Activated naive CD8-positive, alpha-beta T cell treated with anti-CD3 and anti-CD28 coated beads for 36 hours (primary cell): ENCODE measurements around the gene PTF1A. TPM values are rescaled to one million over a fixed set of nuclear protein-coding genes. Genes with fewer than 3 reads are reported as not detected.

Source experiments
- DNase-seq: peaks from one replicate; pipeline ENCODE4 v3.0.0; 2021
- H3K27ac Mint-ChIP-seq: one replicate; pipeline ENCODE4 v1.8.0; 2022; ENCODE audit warnings: mild to moderate bottlenecking, moderate library complexity, mixed read lengths
- H3K27me3 Mint-ChIP-seq: one replicate; pipeline ENCODE4 v1.8.0; 2022; ENCODE audit warnings: mild to moderate bottlenecking, mixed read lengths
- H3K36me3 Mint-ChIP-seq: one replicate; pipeline ENCODE4 v1.8.0; 2021; ENCODE audit warnings: mild to moderate bottlenecking, mixed read lengths
- H3K4me1 Mint-ChIP-seq: one replicate; pipeline ENCODE4 v1.8.0; 2021; ENCODE audit warnings: mixed read lengths
- H3K4me3 Mint-ChIP-seq: one replicate; pipeline ENCODE4 v1.8.0; 2022; ENCODE audit warnings: mild to moderate bottlenecking, moderate library complexity, mixed read lengths
- H3K9me3 Mint-ChIP-seq: one replicate; pipeline ENCODE4 v1.8.0; 2022; ENCODE audit warnings: mixed read lengths
- total RNA-seq, 2 experiments: library from RNA; stranded (reverse); gene quantifications; one replicate each; pipeline ENCODE4 v1.2.3, GENCODE V29; 2021

The PTF1A gene
- total RNA-seq, 2 experiments from 2014 or later: not detected

DNA sequence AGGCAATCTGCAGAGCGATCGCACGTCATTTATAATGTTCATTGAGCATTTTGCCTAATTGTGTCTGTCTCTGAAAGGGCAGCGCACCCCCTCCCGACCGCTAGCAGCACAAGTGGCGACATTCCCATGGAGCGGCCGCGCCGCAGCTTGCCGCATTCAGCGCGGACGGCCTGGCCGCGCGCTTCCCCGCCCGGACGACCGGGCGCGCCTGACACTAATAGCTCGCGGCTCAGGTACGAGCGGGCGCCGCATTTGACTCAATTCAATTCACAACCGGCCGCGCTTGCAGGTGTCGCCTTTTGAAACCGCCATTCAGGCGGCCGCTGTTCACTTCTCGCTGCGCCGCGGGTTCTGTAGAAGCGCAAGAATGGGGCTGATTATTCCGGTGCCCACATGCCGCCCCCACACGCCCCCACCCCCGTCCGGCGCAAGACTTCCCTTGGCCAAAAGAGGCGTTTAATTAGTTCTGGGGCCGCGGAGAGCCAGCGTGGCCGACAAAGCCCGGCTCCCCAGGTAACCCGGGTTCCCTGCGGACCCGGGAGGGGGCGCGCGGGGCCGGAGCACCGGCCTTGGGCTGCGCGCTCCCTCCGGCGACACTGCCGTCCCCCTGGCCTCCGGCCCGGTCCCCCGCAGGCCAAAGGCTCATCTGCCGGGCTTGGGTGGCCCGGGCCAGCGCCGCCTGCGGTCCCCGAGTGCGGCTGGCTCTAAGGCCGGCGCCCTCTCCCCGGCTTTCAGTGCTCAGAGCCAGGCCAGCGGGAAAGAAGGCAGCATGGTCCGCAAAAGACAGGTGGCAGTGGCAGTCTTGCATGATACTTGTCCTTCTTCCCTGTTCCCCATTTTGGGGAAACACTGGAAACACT lies 18.7 kb upstream of the PTF1A start:
- Mint-ChIP-seq H3K27ac (no peak overlapping the region), H3K4me1 (peaks cover 9% of the 10 kb centered on the region), H3K27me3 (peaks cover 70% of the 10 kb centered on the region), H3K36me3 (no peaks in the 10 kb centered on the region), H3K9me3 (no peaks in the 10 kb centered on the region), H3K4me3 (no peak overlapping the region)
- DNase-seq: no peak

GRCh38 chr10:23174074-23174976 lies 17.8 kb upstream of the PTF1A start:
- Mint-ChIP-seq H3K36me3 (no peaks in the 10 kb centered on the region), H3K4me1 (peaks cover 9% of the 10 kb centered on the region), H3K27ac (no peak overlapping the region), H3K27me3 (peaks cover 77% of the 10 kb centered on the region), H3K9me3 (no peaks in the 10 kb centered on the region), H3K4me3 (no peak overlapping the region)
- DNase-seq: no peak

DNA sequence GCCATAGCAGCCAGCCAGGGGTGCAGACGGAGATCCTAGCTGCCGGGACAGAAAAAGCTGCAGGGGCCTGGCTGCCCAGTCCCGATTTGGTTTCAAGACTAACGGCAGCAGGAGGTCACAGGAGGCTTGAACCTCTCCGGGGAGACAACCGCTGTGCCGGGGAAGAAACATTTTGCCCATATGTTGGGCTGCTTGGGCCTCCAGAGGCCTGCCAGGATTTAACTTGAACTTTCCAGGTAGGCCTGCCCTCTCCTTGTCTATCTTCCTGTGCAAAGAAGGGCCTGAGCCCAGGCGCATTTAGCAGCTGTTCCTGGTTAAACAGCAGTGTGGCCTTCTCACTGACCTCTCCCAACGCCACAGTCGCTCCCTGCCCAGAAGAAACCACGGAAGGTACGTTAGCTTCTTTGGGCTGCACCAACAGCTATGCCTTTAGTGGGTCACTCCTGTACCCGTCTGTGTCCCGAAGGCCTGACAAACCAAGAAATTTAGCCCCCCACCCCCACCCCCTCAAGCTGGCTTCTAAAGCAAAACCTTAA lies 17.1 kb upstream of the PTF1A start:
- H3K36me3 Mint-ChIP-seq: no peaks in the 10 kb centered on the region
- no peaks in the 10 kb centered on the region for H3K9me3 Mint-ChIP-seq
- H3K4me1 Mint-ChIP-seq: peaks cover 9% of the 10 kb centered on the region
- no peak overlapping the region for H3K4me3 Mint-ChIP-seq
- H3K27me3 Mint-ChIP-seq: peaks cover 76% of the 10 kb centered on the region
- DNase-seq: no peak
- H3K27ac Mint-ChIP-seq: no peak overlapping the region

DNA sequence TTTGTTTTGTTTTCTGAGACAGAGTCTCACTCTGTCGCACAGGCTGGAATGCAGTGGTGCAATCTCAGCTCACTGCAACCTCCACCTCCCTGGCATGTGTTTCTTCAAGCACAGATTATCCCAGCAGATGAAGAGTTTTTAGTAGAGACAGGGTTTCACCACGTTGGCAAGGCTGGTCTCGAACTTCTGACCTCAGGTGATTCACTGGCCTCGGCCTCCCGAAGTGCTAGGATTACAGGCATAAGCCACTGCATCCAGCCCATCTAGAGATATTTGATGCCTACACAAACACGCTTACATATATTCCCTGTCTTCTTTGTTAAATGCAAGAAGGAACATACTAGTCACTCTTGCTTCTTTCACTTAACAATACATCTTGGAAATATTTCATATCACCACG lies 5.9 kb upstream of the PTF1A start:
- no peak for DNase-seq
- no peaks in the 10 kb centered on the region for H3K9me3 Mint-ChIP-seq
- H3K4me3 Mint-ChIP-seq: no peak overlapping the region
- H3K36me3 Mint-ChIP-seq: no peaks in the 10 kb centered on the region
- H3K27me3 Mint-ChIP-seq: peaks cover 68% of the 10 kb centered on the region
- H3K4me1 Mint-ChIP-seq: peaks cover 5% of the 10 kb centered on the region
- H3K27ac Mint-ChIP-seq: no peak overlapping the region

DNA sequence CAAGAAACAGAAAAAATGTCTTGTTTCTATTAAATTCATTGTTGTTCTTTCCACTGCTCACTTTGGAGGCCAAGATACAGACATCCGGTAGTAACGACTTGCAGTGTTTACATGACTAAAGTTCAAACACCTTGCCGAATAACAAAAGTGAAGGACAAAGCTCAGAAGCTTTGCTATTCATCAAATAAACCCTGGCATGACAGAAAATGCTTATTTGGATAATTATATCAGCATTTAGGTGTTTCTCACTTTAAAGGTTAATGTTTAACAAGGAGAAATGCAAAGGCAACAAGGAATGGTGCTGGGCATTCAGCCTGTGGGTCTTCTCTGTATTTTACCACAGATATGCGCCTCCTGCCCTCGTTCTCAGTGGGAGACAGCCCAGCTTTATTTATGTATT lies 5.4 kb upstream of the PTF1A start:
- Mint-ChIP-seq H3K4me3 (no peak overlapping the region), H3K27ac (no peak overlapping the region), H3K36me3 (no peaks in the 10 kb centered on the region), H3K4me1 (peaks cover 5% of the 10 kb centered on the region), H3K9me3 (no peaks in the 10 kb centered on the region), H3K27me3 (peaks cover 73% of the 10 kb centered on the region)
- no peak for DNase-seq

DNA sequence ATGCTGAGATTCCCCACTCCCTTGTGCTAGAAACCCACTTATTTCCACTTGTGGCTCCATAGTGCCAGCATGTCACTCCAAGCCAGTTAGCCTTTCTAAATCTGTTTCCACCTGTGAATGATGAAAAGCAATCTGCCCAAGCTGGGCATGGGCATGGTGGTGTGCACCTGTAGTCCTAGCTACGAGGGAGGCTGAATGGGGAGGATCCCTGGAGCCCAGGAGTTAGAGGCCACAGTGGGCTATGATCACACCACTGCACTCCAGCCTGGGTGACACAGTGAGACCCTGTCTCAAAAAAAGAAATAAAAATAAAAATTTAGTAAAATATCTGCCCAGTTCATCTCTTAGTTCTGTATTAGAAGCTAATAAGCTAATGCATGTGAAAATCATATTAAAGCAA lies 5.0 kb upstream of the PTF1A start:
- no peak for DNase-seq
- peaks cover 5% of the 10 kb centered on the region for H3K4me1 Mint-ChIP-seq
- H3K9me3 Mint-ChIP-seq: no peaks in the 10 kb centered on the region
- H3K27me3 Mint-ChIP-seq: peaks cover 70% of the 10 kb centered on the region
- H3K36me3 Mint-ChIP-seq: no peaks in the 10 kb centered on the region
- H3K27ac Mint-ChIP-seq: no peak overlapping the region
- no peak overlapping the region for H3K4me3 Mint-ChIP-seq

- no peaks in the 10 kb centered on the region for H3K9me3 Mint-ChIP-seq
- no peaks in the 10 kb centered on the region for H3K36me3 Mint-ChIP-seq
- peaks cover 73% of the 10 kb centered on the region for H3K27me3 Mint-ChIP-seq
- H3K4me3 Mint-ChIP-seq: no peak overlapping the region
- H3K4me1 Mint-ChIP-seq: peaks cover 5% of the 10 kb centered on the region
- no peak overlapping the region for H3K27ac Mint-ChIP-seq
- no peak for DNase-seq
These were observed 3.1 kb upstream of the PTF1A start for GRCh38 chr10:23189024-23189423.

DNA sequence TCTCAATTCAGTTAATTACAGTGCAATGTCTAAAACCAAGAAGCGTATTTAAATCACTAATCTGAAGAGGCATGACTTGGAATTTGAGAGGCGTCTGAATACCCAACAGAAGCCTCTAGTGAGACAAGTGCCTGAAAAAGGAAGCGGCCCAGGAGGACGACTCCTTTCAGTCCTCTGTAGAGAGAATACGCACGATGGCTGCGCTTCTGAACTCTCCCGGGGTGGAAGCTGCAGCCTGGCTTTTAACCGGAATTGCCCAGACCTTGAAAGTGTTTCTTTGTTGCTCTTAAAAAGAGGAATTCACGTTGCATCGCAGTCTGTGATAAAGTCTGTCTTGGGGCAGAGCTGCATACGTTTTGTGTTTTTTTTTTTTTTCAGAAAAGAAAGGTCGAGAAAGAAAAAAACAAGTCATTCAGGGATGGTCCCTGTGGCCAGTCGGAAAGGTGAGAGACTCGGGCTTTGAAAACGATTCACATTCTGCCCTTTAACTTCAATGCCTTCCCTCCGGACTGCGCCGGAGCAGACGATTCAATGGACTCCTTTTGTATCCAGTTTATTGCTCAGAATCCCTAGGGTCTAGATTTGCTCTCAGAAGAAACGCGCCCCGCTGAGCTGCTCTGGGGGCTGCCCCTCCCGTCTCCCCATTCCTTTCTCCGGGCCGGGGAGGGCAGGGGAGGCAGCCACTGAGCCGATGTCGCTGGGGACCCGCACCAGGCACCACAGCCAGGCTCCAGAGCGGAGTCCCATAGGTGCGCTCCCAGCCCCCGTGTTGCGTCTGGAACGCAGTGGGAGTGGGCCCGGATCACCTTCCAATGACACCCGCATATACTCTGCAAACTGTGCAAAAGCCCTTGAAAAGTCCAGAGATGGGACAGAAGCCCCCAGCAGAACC lies 994 bp upstream of the PTF1A start:
- no peaks in the 10 kb centered on the region for H3K36me3 Mint-ChIP-seq
- H3K4me1 Mint-ChIP-seq: peaks cover 5% of the 10 kb centered on the region
- no peak overlapping the region for H3K27ac Mint-ChIP-seq
- no peak overlapping the region for H3K4me3 Mint-ChIP-seq
- H3K9me3 Mint-ChIP-seq: no peaks in the 10 kb centered on the region
- H3K27me3 Mint-ChIP-seq: peaks cover 82% of the 10 kb centered on the region
- no peak for DNase-seq

GRCh38 chr10:23192712-23193434 lies 761 bp downstream of the PTF1A start:
- Mint-ChIP-seq H3K36me3 (no peaks in the 10 kb centered on the region), H3K27me3 (peaks cover 87% of the 10 kb centered on the region), H3K27ac (no peak overlapping the region), H3K4me3 (no peak overlapping the region), H3K9me3 (no peaks in the 10 kb centered on the region), H3K4me1 (peaks cover 5% of the 10 kb centered on the region)
- DNase-seq: no peak

DNA sequence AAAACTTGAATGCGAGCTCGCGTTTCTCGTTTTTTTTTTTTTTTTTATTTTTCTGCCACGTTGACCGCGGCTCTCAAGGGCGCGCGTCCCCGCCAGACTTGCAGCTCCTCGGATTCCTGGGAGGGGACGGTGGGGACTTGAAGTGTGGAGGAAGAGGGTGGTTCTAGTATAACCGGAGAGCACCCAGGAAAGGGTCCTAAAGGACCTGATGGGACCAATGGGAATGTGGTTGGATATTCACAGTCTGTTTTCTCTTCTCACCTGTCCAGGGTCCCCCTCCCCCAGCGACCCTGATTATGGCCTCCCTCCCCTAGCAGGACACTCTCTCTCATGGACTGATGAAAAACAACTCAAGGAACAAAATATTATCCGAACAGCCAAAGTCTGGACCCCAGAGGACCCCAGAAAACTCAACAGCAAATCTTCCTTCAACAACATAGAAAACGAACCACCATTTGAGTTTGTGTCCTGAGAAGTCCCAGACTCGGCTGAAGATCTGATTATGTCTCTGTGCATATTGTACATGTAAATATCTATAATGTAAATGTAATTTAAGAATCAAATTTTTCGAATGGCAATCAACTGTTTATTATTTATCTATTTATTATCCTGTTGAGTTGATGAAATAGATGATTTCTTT lies 1.4 kb downstream of the PTF1A start:
- DNase-seq: no peak
- Mint-ChIP-seq H3K4me1 (peaks cover 7% of the 10 kb centered on the region), H3K9me3 (no peaks in the 10 kb centered on the region), H3K27ac (no peak overlapping the region), H3K36me3 (no peaks in the 10 kb centered on the region), H3K27me3 (peaks cover 87% of the 10 kb centered on the region), H3K4me3 (no peak overlapping the region)

DNA sequence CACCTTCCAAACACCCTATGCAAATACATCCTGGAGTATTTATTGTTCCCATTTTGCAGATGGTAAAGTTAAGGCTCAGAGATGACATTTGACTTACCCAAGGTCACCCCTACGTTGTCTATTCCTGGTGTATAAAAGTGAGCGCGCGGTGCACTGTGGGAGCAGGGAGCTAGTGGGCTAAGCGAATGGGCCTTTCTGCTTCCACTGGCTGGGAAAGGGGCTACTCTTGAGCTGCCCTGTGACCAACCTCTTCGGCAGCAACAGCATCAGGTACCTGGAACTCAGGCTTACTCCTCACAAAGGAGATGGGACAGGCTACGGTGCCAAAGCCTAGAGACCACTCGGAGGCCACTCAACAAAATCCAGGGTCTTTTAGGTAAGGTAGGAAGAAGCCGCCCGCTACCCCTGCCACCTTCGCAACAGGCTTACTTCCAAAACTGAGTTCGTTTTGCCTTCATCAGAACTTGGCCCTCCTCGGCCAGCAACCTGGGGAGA lies 2.4 kb downstream of the PTF1A start:
- Mint-ChIP-seq H3K27ac (no peak overlapping the region), H3K4me3 (no peak overlapping the region), H3K36me3 (no peaks in the 10 kb centered on the region), H3K9me3 (no peaks in the 10 kb centered on the region), H3K4me1 (peaks cover 7% of the 10 kb centered on the region), H3K27me3 (peaks cover 88% of the 10 kb centered on the region)
- no peak for DNase-seq

GRCh38 chr10:23194966-23195845 lies 3.1 kb downstream of the PTF1A start:
- Mint-ChIP-seq H3K4me3 (no peak overlapping the region), H3K27ac (no peak overlapping the region), H3K36me3 (no peaks in the 10 kb centered on the region), H3K27me3 (peaks cover 88% of the 10 kb centered on the region), H3K4me1 (peaks cover 7% of the 10 kb centered on the region), H3K9me3 (no peaks in the 10 kb centered on the region)
- DNase-seq: no peak
